GM12891 (cell line): ENCODE results near the gene CERK.
A peak's percentile ranks its signal among the peaks of the same experiment; 100 is the strongest.

Experiments
- DNase-seq: peaks from one replicate; pipeline ENCODE4 v3.0.0; 2011; ENCODE audit warnings: low spot score; ENCODE audit not compliant: insufficient read length
- FAIRE-seq: peaks from 2 replicates; lab custom pipeline; 2011; peaks lifted over from hg19 to GRCh38; lab: Jason Lieb, UNC
- PAX5 ChIP-seq: IDR thresholded peaks from 2 replicates; pipeline ENCODE4 v1.6.1; 2011; ENCODE audit warnings: low read length, moderate library complexity, mild to moderate bottlenecking; ENCODE audit not compliant: insufficient read depth, severe bottlenecking
- POLR2A ChIP-seq: IDR thresholded peaks from 2 replicates; pipeline ENCODE4 v1.6.1; 2011; ENCODE audit warnings: low read depth, low read length, control low read depth
- POLR2AphosphoS5 ChIP-seq: IDR thresholded peaks from 2 replicates; pipeline ENCODE4 v1.6.1; 2011; ENCODE audit warnings: low read depth, low read length, control low read depth
- POU2F2 ChIP-seq: IDR thresholded peaks from 2 replicates; pipeline ENCODE4 v1.6.1; 2011; ENCODE audit warnings: low read depth, mild to moderate bottlenecking, control low read depth, low read length, moderate library complexity
- SPI1 ChIP-seq: IDR thresholded peaks from 2 replicates; pipeline ENCODE4 v1.6.1; 2011; ENCODE audit warnings: low read depth, low read length, control low read depth
- TAF1 ChIP-seq: IDR thresholded peaks from 2 replicates; pipeline ENCODE4 v1.6.1; 2011; ENCODE audit warnings: low read depth, low read length, control low read depth

CERK gene

DNA sequence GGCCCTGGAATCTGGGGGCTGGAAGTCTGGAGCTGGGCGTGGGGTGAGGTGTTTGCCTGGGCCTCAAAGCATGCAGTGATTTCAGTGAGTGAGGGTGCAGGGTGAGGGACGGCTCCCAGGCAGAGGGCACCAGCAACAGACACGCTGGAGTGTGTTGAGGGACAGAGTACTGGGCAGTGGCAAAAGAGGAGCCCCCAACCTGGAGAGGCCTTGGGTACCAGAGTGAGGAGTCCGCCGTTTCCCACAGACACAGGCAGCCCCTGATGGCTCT is 12.4 kb upstream of the CERK start:
- TF ChIP-seq PAX5 (no peak), POLR2A (no peak), TAF1 (no peak), POLR2AphosphoS5 (no peak), POU2F2 (no peak), SPI1 (no peak)
- no peak for DNase-seq
- no peak for FAIRE-seq

GRCh38 chr22:46749682-46750529 is 11.9 kb upstream of the CERK start:
- TF ChIP-seq PAX5 = no peak
- no peak for TF ChIP-seq POU2F2
- DNase-seq (no peak), FAIRE-seq (no peak)

- peak; percentile 51 for FAIRE-seq
Measured at GRCh38 chr22:46748908-46749675, 11.0 kb upstream of the CERK start.

GRCh38 chr22:46748206-46748907 is 10.3 kb upstream of the CERK start:
- no peak for FAIRE-seq
- no peak for DNase-seq
- TF ChIP-seq TAF1 (no peak), POLR2AphosphoS5 (no peak), POU2F2 (no peak), SPI1 (no peak), POLR2A (no peak), PAX5 (no peak)

More at GRCh38 chr22:46748908-46749675, 11.0 kb upstream of the CERK start:
- TF ChIP-seq POLR2A (no peak), TAF1 (no peak), PAX5 (no peak), SPI1 (no peak), POLR2AphosphoS5 (no peak), POU2F2 (no peak)
- DNase-seq = no peak

DNA sequence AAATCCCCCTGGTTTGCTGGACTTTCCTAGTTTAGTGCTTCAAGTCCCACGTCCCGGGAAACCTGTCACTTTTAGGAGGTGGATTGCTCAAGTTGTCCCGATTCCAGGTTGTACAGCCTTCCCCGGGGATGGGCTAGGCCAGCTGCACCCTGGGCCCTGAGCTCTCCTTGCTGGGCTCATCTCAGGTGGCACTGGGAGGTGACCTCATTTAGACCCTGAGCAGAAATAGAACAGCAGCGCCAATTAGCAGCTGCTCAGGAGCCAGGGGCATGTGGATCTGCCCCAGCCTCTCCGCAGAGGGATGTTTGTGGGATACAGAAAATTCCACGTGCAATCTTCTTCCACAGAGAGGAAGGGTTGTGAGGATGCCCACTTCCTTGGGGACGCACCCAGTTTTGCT is 9.6 kb upstream of the CERK start:
- DNase-seq (no peak), FAIRE-seq (no peak)

GRCh38 chr22:46746620-46747019 is 8.6 kb upstream of the CERK start:
- FAIRE-seq (no peak), DNase-seq (no peak)
- TF ChIP-seq POU2F2 (no peak), POLR2A (no peak), TAF1 (no peak), POLR2AphosphoS5 (no peak), SPI1 (no peak), PAX5 (no peak)

More for the DNA sequence above, 9.6 kb upstream of the CERK start:
- TF ChIP-seq POLR2AphosphoS5 = no peak
- TF ChIP-seq POU2F2 = no peak

GRCh38 chr22:46746192-46746591 is 8.1 kb upstream of the CERK start:
- FAIRE-seq = no peak
- TF ChIP-seq POU2F2 (no peak), SPI1 (no peak), PAX5 (no peak), POLR2AphosphoS5 (no peak), TAF1 (no peak), POLR2A (no peak)

GRCh38 chr22:46744581-46744980 is 6.5 kb upstream of the CERK start:
- no peak for TF ChIP-seq TAF1
- TF ChIP-seq PAX5 = no peak
- no peak for TF ChIP-seq SPI1
- no peak for TF ChIP-seq POU2F2
- TF ChIP-seq POLR2AphosphoS5 = no peak
- TF ChIP-seq POLR2A = no peak
- no peak for DNase-seq
- no peak for FAIRE-seq

More at GRCh38 chr22:46746192-46746591, 8.1 kb upstream of the CERK start:
- no peak for DNase-seq

GRCh38 chr22:46742576-46743221 is 4.6 kb upstream of the CERK start:
- TF ChIP-seq SPI1 = no peak
- no peak for TF ChIP-seq POLR2AphosphoS5
- no peak for TF ChIP-seq POU2F2
- no peak for TF ChIP-seq TAF1
- FAIRE-seq (no peak), DNase-seq (no peak)
